Type B pancreatic cell (in vitro differentiated cells): ENCODE measurements around the gene DGKG. TPM values are rescaled to one million over a fixed set of nuclear protein-coding genes. Genes with fewer than 3 reads are reported as not detected.

Experiments used
- DNase-seq: peaks from one replicate; pipeline ENCODE4 v3.0.0; 2021; ENCODE audit warnings: mixed read lengths; ENCODE audit not compliant: unreplicated experiment; ENCODE audit errors: extremely low spot score
- H3K27ac Mint-ChIP-seq: 2 replicates; pipeline ENCODE4 v1.8.0; 2021; ENCODE audit warnings: mild to moderate bottlenecking, mixed read lengths
- H3K27me3 Mint-ChIP-seq: 2 replicates; pipeline ENCODE4 v1.8.0; 2021; ENCODE audit warnings: mixed read lengths
- H3K36me3 Mint-ChIP-seq: 2 replicates; pipeline ENCODE4 v1.8.0; 2021; ENCODE audit warnings: mixed read lengths
- H3K4me1 Mint-ChIP-seq: one replicate; pipeline ENCODE4 v1.8.0; 2021; ENCODE audit warnings: mixed read lengths; ENCODE audit not compliant: unreplicated experiment
- H3K4me3 Mint-ChIP-seq: 2 replicates; pipeline ENCODE4 v1.8.0; 2021; ENCODE audit warnings: mild to moderate bottlenecking, mixed read lengths
- H3K9me3 Mint-ChIP-seq: 2 replicates; pipeline ENCODE4 v1.8.0; 2021; ENCODE audit warnings: mixed read lengths
- CTCF ChIP-seq: fragments of 200-600 bp; sonication (generic); conservative IDR thresholded peaks from 2 replicates; pipeline ENCODE4 v1.5.0; 2021; ENCODE audit warnings: antibody characterized with exemption, mild to moderate bottlenecking
- total RNA-seq: library from RNA; stranded (reverse); gene quantifications from 2 replicates; pipeline ENCODE4 v1.2.1, GENCODE V29; 2021; ENCODE audit warnings: low replicate concordance

Gene DGKG
- total RNA-seq, 1 donor from 2014 or later, result 11.6 TPM

- peaks cover 10% of the 10 kb centered on the region for H3K4me1 Mint-ChIP-seq
- no peak overlapping the region for H3K27ac Mint-ChIP-seq
- TF ChIP-seq CTCF, result no peak
- no peaks in the 10 kb centered on the region for H3K36me3 Mint-ChIP-seq
- no peak overlapping the region for H3K4me3 Mint-ChIP-seq
- no peak for DNase-seq
- no peaks in the 10 kb centered on the region for H3K9me3 Mint-ChIP-seq
- peaks cover 74% of the 10 kb centered on the region for H3K27me3 Mint-ChIP-seq
Measured at GRCh38 chr3:186359078-186359477, 3.0 kb downstream of the DGKG start.

DNA sequence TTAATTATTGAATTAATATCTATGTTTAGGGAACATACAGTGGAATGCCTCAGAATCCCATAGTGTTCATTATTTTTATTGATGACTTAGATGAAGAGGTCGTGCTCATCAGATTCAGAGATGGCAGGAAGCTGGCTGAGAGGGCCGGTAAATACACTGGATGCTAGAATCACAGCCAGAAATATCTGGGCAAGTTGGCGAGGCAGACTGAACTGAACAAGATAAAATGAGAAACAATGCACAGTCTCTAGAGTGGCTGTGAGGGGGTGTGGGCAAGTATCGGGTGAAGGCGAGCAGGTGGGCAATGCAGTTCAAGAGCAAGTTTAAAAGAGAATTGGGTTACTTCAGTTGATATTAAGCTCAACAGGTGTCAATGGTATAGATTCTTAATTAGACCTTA, 5.9 kb downstream of the DGKG start:
- H3K4me3 Mint-ChIP-seq, result no peak overlapping the region
- no peak for TF ChIP-seq CTCF
- no peak for DNase-seq
- peaks cover 6% of the 10 kb centered on the region for H3K4me1 Mint-ChIP-seq
- H3K27ac Mint-ChIP-seq, result no peak overlapping the region
- no peaks in the 10 kb centered on the region for H3K36me3 Mint-ChIP-seq
- H3K9me3 Mint-ChIP-seq, result no peaks in the 10 kb centered on the region
- peaks cover 64% of the 10 kb centered on the region for H3K27me3 Mint-ChIP-seq

DNA sequence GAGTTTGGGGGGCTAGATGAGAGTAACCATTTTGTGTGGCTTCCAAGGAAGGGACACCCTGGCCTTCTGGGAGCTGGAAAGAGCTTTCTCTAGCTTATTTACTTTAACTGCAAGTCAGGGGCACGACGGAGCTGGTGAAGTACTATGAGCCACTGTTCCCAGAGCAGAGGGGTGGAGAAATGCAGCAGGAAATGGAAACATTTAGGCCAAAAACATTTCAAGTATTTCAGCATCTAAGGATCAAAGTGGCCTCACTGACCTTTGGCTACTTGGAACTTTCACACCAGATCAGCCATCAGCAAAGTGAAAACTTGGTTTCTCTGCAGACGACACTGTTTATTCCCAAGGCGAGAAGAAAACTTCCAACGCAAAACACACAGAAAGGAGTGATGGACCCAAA, 7.9 kb downstream of the DGKG start:
- Mint-ChIP-seq H3K4me3 (no peak overlapping the region), H3K9me3 (no peaks in the 10 kb centered on the region), H3K4me1 (no peaks in the 10 kb centered on the region), H3K27me3 (peaks cover 44% of the 10 kb centered on the region), H3K27ac (no peak overlapping the region), H3K36me3 (no peaks in the 10 kb centered on the region)
- DNase-seq, result no peak
- TF ChIP-seq CTCF, result no peak

- Mint-ChIP-seq H3K27me3 (peaks cover 28% of the 10 kb centered on the region), H3K4me3 (no peak overlapping the region), H3K4me1 (no peaks in the 10 kb centered on the region), H3K27ac (no peak overlapping the region), H3K36me3 (no peaks in the 10 kb centered on the region), H3K9me3 (no peaks in the 10 kb centered on the region)
- TF ChIP-seq CTCF, result no peak
- no peak for DNase-seq
Measured at GRCh38 chr3:186352369-186352768, 9.7 kb downstream of the DGKG start.

GRCh38 chr3:186342197-186342596, 19.8 kb downstream of the DGKG start:
- TF ChIP-seq CTCF, result no peak
- no peaks in the 10 kb centered on the region for H3K36me3 Mint-ChIP-seq
- no peaks in the 10 kb centered on the region for H3K4me1 Mint-ChIP-seq
- no peak for DNase-seq
- no peak overlapping the region for H3K4me3 Mint-ChIP-seq
- no peaks in the 10 kb centered on the region for H3K9me3 Mint-ChIP-seq
- H3K27ac Mint-ChIP-seq, result no peak overlapping the region
- peaks cover 8% of the 10 kb centered on the region for H3K27me3 Mint-ChIP-seq

DNA sequence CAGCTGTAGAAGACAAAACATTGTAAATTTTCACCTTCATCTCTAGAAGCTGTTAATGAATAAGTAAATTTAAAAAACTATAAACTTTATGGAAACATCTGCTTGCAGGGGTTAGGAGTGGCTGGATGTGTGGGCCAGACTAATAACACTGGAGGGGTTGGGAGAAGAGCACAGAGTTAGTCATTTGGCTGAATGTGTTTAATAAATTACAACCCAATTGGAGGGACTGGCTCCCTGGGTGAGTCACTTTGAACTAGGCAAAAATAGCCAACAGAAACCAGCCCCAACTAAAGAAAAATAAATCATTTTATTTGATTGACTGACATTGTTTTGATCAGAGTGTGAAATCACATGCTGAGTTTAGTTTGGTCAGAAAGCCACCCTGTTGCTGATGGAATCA, 21.8 kb downstream of the DGKG start:
- Mint-ChIP-seq H3K9me3 (no peaks in the 10 kb centered on the region), H3K27ac (no peak overlapping the region), H3K4me3 (no peak overlapping the region), H3K4me1 (no peaks in the 10 kb centered on the region), H3K27me3 (peaks cover 17% of the 10 kb centered on the region), H3K36me3 (no peaks in the 10 kb centered on the region)
- DNase-seq, result no peak
- TF ChIP-seq CTCF, result no peak
